HepG2 (cell line): Measurements from ENCODE around the gene NOL4L. TPM values are rescaled to one million over a fixed set of nuclear protein-coding genes. Genes with fewer than 3 reads are reported as not detected.

ENCODE experiments used
- CENPT ChIP-seq: sonication (generic); formaldehyde crosslinking; IDR thresholded peaks from 2 replicates; pipeline ENCODE4 v1.8.0; 2022; ENCODE audit warnings: low read depth, mild to moderate bottlenecking, moderate library complexity, missing genetic modification reagents
- IKZF4 ChIP-seq: sonication (generic); formaldehyde crosslinking; IDR thresholded peaks from 2 replicates; pipeline ENCODE4 v1.5.1; 2020; ENCODE audit warnings: borderline replicate concordance, mild to moderate bottlenecking, low read depth, missing genetic modification reagents; ENCODE audit errors: not compliant biosample characterization
- STAT5B ChIP-seq: sonication (generic); formaldehyde crosslinking; IDR thresholded peaks from 2 replicates; pipeline ENCODE4 v1.4.0; 2020; ENCODE audit warnings: missing genetic modification reagents
- ZNF382 ChIP-seq: sonication (generic); formaldehyde crosslinking; IDR thresholded peaks from 2 replicates; pipeline ENCODE4 v1.5.0; 2020; ENCODE audit warnings: missing genetic modification reagents, mild to moderate bottlenecking, borderline replicate concordance
- polyA plus RNA-seq, 8 experiments: library from polyadenylated mRNA; depleted of rRNA in 3 of 8; stranded (reverse) in 7 of 8; unstranded in 1 of 8; fragments of >200 nt; fragmentation: Illumina TruSeq in 4 of 8; extraction: Trizol in 4 of 8; gene quantifications; 2 replicates each; pipeline versions ENCODE4 v1.2.1 to v1.2.3, GENCODE V29; 2011 to 2016; ENCODE audit warnings: low read depth in 4 of 8, missing spikeins in 1 of 8, mixed read lengths in 1 of 8; ENCODE audit not compliant: insufficient read depth in 1 of 8
- total RNA-seq, 5 experiments: library from RNA; depleted of rRNA; stranded (reverse); fragments of >200 nt; fragmentation: Illumina TruSeq; extraction: Trizol; gene quantifications; 2 replicates each; pipeline ENCODE4 v1.2.3, GENCODE V29; 2016; ENCODE audit warnings: low read depth in 1 of 5
- TF ChIP-seq, protein P1 (sequence below): sonication (generic); formaldehyde crosslinking; IDR thresholded peaks from 2 replicates; pipeline ENCODE4 v1.4.0; 2020; ENCODE audit warnings: missing genetic modification reagents, borderline replicate concordance
- TF ChIP-seq, protein P2 (sequence below): sonication (generic); formaldehyde crosslinking; IDR thresholded peaks from 2 replicates; pipeline ENCODE4 v1.5.0; 2020; ENCODE audit warnings: mild to moderate bottlenecking, missing genetic modification reagents, borderline replicate concordance
- TF ChIP-seq, protein P3 (sequence below): sonication (generic); formaldehyde crosslinking; IDR thresholded peaks from 2 replicates; pipeline ENCODE4 v1.9.0; 2022; ENCODE audit warnings: missing genetic modification reagents, mild to moderate bottlenecking, borderline replicate concordance
- TF ChIP-seq, protein P4 (sequence below): sonication (generic); formaldehyde crosslinking; IDR thresholded peaks from 2 replicates; pipeline ENCODE4 v1.8.0; 2022; ENCODE audit warnings: mild to moderate bottlenecking, missing genetic modification reagents, moderate library complexity
- TF ChIP-seq, protein P5 (sequence below): sonication (generic); formaldehyde crosslinking; IDR thresholded peaks from 2 replicates; pipeline ENCODE4 v1.5.0; 2020; ENCODE audit warnings: mild to moderate bottlenecking, missing genetic modification reagents, borderline replicate concordance

NOL4L gene
- total and polyA plus RNA-seq, 2 of the 13 experiments (the other 11 are each of a cell fraction or from before 2014, with no cell fraction given) = 16.6 to 35.4 TPM

DNA sequence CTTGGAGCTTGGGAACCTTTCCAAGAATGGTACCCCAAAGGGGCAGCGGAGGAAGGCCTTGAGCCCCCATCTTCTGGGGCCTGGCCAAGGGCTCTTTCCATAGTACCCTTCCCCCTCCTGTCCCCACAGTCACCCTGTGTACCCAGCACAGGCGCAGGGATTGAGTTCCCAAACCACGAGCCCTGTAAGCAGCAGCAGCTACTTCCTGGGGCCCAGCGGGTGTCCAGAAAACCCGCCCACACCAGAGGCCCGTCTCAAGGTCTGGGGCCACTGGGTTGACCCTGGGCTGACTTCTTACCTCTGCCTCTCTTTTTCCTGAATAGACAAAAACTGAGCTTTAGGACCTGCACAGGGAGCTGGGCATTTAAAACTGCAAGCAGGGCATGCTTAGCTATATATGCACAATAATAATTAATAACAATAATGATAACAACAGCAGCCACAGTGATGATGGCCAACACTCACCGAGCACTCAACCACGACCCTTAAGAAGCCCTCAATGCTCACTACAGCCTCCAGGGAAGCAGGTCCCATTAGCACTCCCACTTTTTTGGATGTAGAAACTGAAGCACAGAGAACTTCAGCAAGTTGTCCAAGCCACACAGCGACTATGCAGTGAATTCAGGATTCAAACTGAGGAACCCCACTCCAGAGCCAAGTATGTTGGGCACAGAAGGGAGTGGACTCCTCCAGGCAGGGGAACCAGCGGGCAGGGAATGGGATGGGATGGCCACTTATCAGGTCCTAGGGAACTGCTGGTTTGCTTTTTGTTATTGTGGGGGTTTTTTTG lies 14.5 kb downstream of the NOL4L start (continued):
- TF ChIP-seq, protein P1, sequence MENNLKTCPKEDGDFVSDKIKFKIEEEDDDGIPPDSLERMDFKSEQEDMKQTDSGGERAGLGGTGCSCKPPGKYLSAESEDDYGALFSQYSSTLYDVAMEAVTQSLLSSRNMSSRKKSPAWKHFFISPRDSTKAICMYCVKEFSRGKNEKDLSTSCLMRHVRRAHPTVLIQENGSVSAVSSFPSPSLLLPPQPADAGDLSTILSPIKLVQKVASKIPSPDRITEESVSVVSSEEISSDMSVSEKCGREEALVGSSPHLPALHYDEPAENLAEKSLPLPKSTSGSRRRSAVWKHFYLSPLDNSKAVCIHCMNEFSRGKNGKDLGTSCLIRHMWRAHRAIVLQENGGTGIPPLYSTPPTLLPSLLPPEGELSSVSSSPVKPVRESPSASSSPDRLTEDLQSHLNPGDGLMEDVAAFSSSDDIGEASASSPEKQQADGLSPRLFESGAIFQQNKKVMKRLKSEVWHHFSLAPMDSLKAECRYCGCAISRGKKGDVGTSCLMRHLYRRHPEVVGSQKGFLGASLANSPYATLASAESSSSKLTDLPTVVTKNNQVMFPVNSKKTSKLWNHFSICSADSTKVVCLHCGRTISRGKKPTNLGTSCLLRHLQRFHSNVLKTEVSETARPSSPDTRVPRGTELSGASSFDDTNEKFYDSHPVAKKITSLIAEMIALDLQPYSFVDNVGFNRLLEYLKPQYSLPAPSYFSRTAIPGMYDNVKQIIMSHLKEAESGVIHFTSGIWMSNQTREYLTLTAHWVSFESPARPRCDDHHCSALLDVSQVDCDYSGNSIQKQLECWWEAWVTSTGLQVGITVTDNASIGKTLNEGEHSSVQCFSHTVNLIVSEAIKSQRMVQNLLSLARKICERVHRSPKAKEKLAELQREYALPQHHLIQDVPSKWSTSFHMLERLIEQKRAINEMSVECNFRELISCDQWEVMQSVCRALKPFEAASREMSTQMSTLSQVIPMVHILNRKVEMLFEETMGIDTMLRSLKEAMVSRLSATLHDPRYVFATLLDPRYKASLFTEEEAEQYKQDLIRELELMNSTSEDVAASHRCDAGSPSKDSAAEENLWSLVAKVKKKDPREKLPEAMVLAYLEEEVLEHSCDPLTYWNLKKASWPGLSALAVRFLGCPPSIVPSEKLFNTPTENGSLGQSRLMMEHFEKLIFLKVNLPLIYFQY = peak; percentile 70; the same call in 1 of the 2 replicates
- TF ChIP-seq CENPT (CRISPR knock-in tag) (no peak), STAT5B (CRISPR knock-in tag) (no peak), IKZF4 (CRISPR knock-in tag) (no peak), ZNF382 (CRISPR knock-in tag) (no peak)
- TF ChIP-seq, protein P2, sequence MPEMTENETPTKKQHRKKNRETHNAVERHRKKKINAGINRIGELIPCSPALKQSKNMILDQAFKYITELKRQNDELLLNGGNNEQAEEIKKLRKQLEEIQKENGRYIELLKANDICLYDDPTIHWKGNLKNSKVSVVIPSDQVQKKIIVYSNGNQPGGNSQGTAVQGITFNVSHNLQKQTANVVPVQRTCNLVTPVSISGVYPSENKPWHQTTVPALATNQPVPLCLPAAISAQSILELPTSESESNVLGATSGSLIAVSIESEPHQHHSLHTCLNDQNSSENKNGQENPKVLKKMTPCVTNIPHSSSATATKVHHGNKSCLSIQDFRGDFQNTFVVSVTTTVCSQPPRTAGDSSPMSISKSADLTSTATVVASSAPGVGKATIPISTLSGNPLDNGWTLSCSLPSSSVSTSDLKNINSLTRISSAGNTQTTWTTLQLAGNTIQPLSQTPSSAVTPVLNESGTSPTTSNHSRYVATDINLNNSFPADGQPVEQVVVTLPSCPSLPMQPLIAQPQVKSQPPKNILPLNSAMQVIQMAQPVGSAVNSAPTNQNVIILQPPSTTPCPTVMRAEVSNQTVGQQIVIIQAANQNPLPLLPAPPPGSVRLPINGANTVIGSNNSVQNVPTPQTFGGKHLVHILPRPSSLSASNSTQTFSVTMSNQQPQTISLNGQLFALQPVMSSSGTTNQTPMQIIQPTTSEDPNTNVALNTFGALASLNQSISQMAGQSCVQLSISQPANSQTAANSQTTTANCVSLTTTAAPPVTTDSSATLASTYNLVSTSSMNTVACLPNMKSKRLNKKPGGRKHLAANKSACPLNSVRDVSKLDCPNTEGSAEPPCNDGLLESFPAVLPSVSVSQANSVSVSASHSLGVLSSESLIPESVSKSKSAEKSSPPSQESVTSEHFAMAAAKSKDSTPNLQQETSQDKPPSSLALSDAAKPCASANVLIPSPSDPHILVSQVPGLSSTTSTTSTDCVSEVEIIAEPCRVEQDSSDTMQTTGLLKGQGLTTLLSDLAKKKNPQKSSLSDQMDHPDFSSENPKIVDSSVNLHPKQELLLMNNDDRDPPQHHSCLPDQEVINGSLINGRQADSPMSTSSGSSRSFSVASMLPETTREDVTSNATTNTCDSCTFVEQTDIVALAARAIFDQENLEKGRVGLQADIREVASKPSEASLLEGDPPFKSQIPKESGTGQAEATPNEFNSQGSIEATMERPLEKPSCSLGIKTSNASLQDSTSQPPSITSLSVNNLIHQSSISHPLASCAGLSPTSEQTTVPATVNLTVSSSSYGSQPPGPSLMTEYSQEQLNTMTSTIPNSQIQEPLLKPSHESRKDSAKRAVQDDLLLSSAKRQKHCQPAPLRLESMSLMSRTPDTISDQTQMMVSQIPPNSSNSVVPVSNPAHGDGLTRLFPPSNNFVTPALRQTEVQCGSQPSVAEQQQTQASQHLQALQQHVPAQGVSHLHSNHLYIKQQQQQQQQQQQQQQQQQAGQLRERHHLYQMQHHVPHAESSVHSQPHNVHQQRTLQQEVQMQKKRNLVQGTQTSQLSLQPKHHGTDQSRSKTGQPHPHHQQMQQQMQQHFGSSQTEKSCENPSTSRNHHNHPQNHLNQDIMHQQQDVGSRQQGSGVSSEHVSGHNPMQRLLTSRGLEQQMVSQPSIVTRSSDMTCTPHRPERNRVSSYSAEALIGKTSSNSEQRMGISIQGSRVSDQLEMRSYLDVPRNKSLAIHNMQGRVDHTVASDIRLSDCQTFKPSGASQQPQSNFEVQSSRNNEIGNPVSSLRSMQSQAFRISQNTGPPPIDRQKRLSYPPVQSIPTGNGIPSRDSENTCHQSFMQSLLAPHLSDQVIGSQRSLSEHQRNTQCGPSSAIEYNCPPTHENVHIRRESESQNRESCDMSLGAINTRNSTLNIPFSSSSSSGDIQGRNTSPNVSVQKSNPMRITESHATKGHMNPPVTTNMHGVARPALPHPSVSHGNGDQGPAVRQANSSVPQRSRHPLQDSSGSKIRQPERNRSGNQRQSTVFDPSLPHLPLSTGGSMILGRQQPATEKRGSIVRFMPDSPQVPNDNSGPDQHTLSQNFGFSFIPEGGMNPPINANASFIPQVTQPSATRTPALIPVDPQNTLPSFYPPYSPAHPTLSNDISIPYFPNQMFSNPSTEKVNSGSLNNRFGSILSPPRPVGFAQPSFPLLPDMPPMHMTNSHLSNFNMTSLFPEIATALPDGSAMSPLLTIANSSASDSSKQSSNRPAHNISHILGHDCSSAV (CRISPR knock-in tag) = no peak
- TF ChIP-seq, protein P3, sequence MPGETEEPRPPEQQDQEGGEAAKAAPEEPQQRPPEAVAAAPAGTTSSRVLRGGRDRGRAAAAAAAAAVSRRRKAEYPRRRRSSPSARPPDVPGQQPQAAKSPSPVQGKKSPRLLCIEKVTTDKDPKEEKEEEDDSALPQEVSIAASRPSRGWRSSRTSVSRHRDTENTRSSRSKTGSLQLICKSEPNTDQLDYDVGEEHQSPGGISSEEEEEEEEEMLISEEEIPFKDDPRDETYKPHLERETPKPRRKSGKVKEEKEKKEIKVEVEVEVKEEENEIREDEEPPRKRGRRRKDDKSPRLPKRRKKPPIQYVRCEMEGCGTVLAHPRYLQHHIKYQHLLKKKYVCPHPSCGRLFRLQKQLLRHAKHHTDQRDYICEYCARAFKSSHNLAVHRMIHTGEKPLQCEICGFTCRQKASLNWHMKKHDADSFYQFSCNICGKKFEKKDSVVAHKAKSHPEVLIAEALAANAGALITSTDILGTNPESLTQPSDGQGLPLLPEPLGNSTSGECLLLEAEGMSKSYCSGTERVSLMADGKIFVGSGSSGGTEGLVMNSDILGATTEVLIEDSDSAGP (CRISPR knock-in tag) = no peak; the same call in 1 of the 2 replicates
- TF ChIP-seq, protein P4, sequence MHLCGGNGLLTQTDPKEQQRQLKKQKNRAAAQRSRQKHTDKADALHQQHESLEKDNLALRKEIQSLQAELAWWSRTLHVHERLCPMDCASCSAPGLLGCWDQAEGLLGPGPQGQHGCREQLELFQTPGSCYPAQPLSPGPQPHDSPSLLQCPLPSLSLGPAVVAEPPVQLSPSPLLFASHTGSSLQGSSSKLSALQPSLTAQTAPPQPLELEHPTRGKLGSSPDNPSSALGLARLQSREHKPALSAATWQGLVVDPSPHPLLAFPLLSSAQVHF (CRISPR knock-in tag) = no peak
- TF ChIP-seq, protein P5, sequence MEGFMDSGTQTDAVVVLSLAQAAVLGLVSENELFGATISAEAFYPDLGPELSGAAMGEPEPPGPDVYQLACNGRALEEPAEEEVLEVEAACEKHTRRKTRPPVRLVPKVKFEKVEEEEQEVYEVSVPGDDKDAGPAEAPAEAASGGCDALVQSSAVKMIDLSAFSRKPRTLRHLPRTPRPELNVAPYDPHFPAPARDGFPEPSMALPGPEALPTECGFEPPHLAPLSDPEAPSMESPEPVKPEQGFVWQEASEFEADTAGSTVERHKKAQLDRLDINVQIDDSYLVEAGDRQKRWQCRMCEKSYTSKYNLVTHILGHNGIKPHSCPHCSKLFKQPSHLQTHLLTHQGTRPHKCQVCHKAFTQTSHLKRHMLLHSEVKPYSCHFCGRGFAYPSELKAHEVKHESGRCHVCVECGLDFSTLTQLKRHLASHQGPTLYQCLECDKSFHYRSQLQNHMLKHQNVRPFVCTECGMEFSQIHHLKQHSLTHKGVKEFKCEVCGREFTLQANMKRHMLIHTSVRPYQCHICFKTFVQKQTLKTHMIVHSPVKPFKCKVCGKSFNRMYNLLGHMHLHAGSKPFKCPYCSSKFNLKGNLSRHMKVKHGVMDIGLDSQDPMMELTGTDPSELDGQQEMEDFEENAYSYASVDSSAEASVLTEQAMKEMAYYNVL (CRISPR knock-in tag) = peak; percentile 21; the same call in 1 of the 2 replicates
